OCI-LY3 (cell line): Measurements from ENCODE around the gene BRPF3.

Experiments used
- H2AFZ ChIP-seq: fragments of 200-600, 300-600 bp; shearing (Covaris generic); 2 replicates; pipeline ENCODE4 v1.6.0; 2014; ENCODE audit warnings: antibody characterized with exemption, low read depth, low read length
- H3K27ac ChIP-seq: fragments of 200-600, 300-600 bp; sonication (generic); 2 replicates; pipeline ENCODE4 v1.5.1; 2014; ENCODE audit warnings: mild to moderate bottlenecking, low read length, moderate library complexity, mixed read lengths
- H3K27me3 ChIP-seq: fragments of 200-600, 300-600 bp; sonication (generic); 2 replicates; pipeline ENCODE4 v1.6.1; 2014; ENCODE audit warnings: low read depth, low read length, mixed read lengths
- H3K36me3 ChIP-seq: fragments of 200-600, 300-600 bp; sonication (generic); replicated peaks from 2 replicates; pipeline ENCODE3; 2014; ENCODE audit warnings: low read depth, low read length, mixed read lengths
- H3K4me1 ChIP-seq: fragments of 300-600, 200-600 bp; sonication (generic); 2 replicates; pipeline ENCODE4 v1.6.1; 2014; ENCODE audit warnings: low read length, mixed read lengths
- H3K4me2 ChIP-seq: fragments of 200-600, 300-600 bp; sonication (generic); 2 replicates; pipeline ENCODE4 v1.6.1; 2014; ENCODE audit warnings: low read length, mixed read lengths
- H3K4me3 ChIP-seq: fragments of 300-600, 200-600 bp; sonication (generic); 2 replicates; pipeline ENCODE4 v1.5.1; 2014; ENCODE audit warnings: antibody characterized with exemption, mild to moderate bottlenecking, low read length, moderate library complexity
- H3K79me2 ChIP-seq: fragments of 300-600, 200-600 bp; shearing (Covaris generic); 2 replicates; pipeline ENCODE4 v1.6.1; 2014; ENCODE audit warnings: mild to moderate bottlenecking, low read length, mixed read lengths
- H3K9ac ChIP-seq: fragments of 300-600, 200-600 bp; shearing (Covaris generic); 2 replicates; pipeline ENCODE4 v1.6.0; 2014; ENCODE audit warnings: mild to moderate bottlenecking, low read length, moderate library complexity
- H3K9me3 ChIP-seq: fragments of 200-600, 300-600 bp; shearing (Covaris generic); 2 replicates; pipeline ENCODE4 v1.6.1; 2014; ENCODE audit warnings: low read length, mixed read lengths; ENCODE audit not compliant: insufficient read depth
- H4K20me1 ChIP-seq: fragments of 200-600, 300-600 bp; sonication (generic); 2 replicates; pipeline ENCODE4 v1.6.1; 2016; ENCODE audit warnings: low read length, mixed read lengths; ENCODE audit not compliant: insufficient read depth
- CTCF ChIP-seq: fragments of 200-600, 300-600 bp; sonication (generic); IDR thresholded peaks from 2 replicates; pipeline ENCODE4 v1.5.1; 2014; ENCODE audit warnings: antibody characterized with exemption, low read length, low read depth
- EZH2phosphoT487 ChIP-seq: fragments of 200-600 bp; shearing (Covaris generic); IDR thresholded peaks from 2 replicates; pipeline ENCODE4 v1.6.1; 2018; ENCODE audit warnings: antibody characterized with exemption, mixed run types, low read depth

Gene BRPF3

GRCh38 chr6:36204068-36204753, 7.7 kb downstream of the BRPF3 start:
- H3K9me3 ChIP-seq: no peaks in the 10 kb centered on the region

GRCh38 chr6:36207155-36207554, 10.6 kb downstream of the BRPF3 start:
- H3K9ac ChIP-seq: no peak overlapping the region
- 0 out of 2 replicates have a peak, but pooled peaks cover 5% of the 10 kb centered on the region for H3K79me2 ChIP-seq
- H4K20me1 ChIP-seq: peaks cover 3% of the 10 kb centered on the region; the same call in 1 of the 2 replicates
- peaks cover 67% of the 10 kb centered on the region for H3K36me3 ChIP-seq
- H3K4me2 ChIP-seq: no peak overlapping the region
- no peaks in the 10 kb centered on the region for H3K27me3 ChIP-seq
- no peak for TF ChIP-seq EZH2phosphoT487
- no peak for TF ChIP-seq CTCF
- H3K4me3 ChIP-seq: no peak overlapping the region
- H3K27ac ChIP-seq: no peak overlapping the region
- H2AFZ ChIP-seq: no peak overlapping the region
- H3K9me3 ChIP-seq: no peaks in the 10 kb centered on the region
- H3K4me1 ChIP-seq: peaks cover 6% of the 10 kb centered on the region; the same call in 1 of the 2 replicates

More at GRCh38 chr6:36204068-36204753, 7.7 kb downstream of the BRPF3 start:
- no peaks in the 10 kb centered on the region for H3K27me3 ChIP-seq
- no peak overlapping the region for H3K9ac ChIP-seq
- no peak for TF ChIP-seq CTCF
- TF ChIP-seq EZH2phosphoT487: no peak
- no peak overlapping the region for H3K4me2 ChIP-seq
- H2AFZ ChIP-seq: no peak overlapping the region
- no peak overlapping the region for H3K4me3 ChIP-seq
- 0 out of 2 replicates have a peak, but pooled peaks cover 5% of the 10 kb centered on the region for H3K79me2 ChIP-seq
- peaks cover 65% of the 10 kb centered on the region for H3K36me3 ChIP-seq
- peaks cover 3% of the 10 kb centered on the region; the same call in 1 of the 2 replicates for H4K20me1 ChIP-seq
- peaks cover 6% of the 10 kb centered on the region; the same call in 1 of the 2 replicates for H3K4me1 ChIP-seq
- H3K27ac ChIP-seq: no peak overlapping the region

GRCh38 chr6:36209606-36210005, 13.1 kb downstream of the BRPF3 start:
- Histone ChIP-seq H3K4me2 (no peak overlapping the region), H3K9me3 (no peaks in the 10 kb centered on the region), H4K20me1 (no peaks in the 10 kb centered on the region), H3K27ac (no peak overlapping the region), H3K4me3 (no peak overlapping the region), H3K9ac (no peak overlapping the region), H3K36me3 (peaks cover 61% of the 10 kb centered on the region), H3K27me3 (no peaks in the 10 kb centered on the region), H3K79me2 (no peaks in the 10 kb centered on the region), H3K4me1 (no peaks in the 10 kb centered on the region), H2AFZ (no peak overlapping the region)
- TF ChIP-seq CTCF: no peak
- no peak for TF ChIP-seq EZH2phosphoT487

- Histone ChIP-seq H3K79me2 (no peaks in the 10 kb centered on the region), H3K4me2 (no peak overlapping the region), H3K9me3 (no peaks in the 10 kb centered on the region), H2AFZ (no peak overlapping the region), H3K4me1 (no peaks in the 10 kb centered on the region), H3K9ac (no peak overlapping the region), H4K20me1 (no peaks in the 10 kb centered on the region), H3K27me3 (no peaks in the 10 kb centered on the region), H3K27ac (no peak overlapping the region), H3K4me3 (no peak overlapping the region), H3K36me3 (peaks cover 61% of the 10 kb centered on the region)
- no peak for TF ChIP-seq EZH2phosphoT487
- no peak for TF ChIP-seq CTCF
Observed at GRCh38 chr6:36210182-36210581, 13.6 kb downstream of the BRPF3 start.
